ENCODE results near the gene MED17.

Gene MED17

GRCh38 chr11:93846411-93846810 is 62.3 kb downstream of the MED17 start:
- in situ Hi-C loops (cut with MboI; ENCODE audit: low sequenced_read_pairs): no loop called here

GRCh38 chr11:93849201-93849600 is 65.1 kb downstream of the MED17 start:
- in situ Hi-C loops (cut with MboI; ENCODE audit: low sequenced_read_pairs): no loop called here

- in situ Hi-C loops (cut with MboI; ENCODE audit: low sequenced_read_pairs): no loop called here
These were observed 65.9 kb downstream of the MED17 start for GRCh38 chr11:93849751-93850593.

- in situ Hi-C loops (cut with MboI; ENCODE audit: low sequenced_read_pairs): no loop called here
These were observed 66.5 kb downstream of the MED17 start, which contains the start of gene VSTM5 for GRCh38 chr11:93850594-93851018. Gene VSTM5, minus strand, starts transcription at chr11:93850618. Its CDS starts 116 bp downstream, at chr11:93850502.

- in situ Hi-C loops (cut with MboI; ENCODE audit: low sequenced_read_pairs): no loop called here
These were observed 68.2 kb downstream of the MED17 start for GRCh38 chr11:93852242-93852641.

- in situ Hi-C loops (cut with MboI; ENCODE audit: low sequenced_read_pairs): no loop called here
These were observed 73.5 kb downstream of the MED17 start for GRCh38 chr11:93857413-93858120.

GRCh38 chr11:93858121-93858775 is 74.2 kb downstream of the MED17 start:
- in situ Hi-C loops (cut with MboI; ENCODE audit: low sequenced_read_pairs): no loop called here

GRCh38 chr11:93861808-93862207 is 77.7 kb downstream of the MED17 start:
- in situ Hi-C loops (cut with MboI; ENCODE audit: low sequenced_read_pairs): no loop called here

Data from HL-60/S4 treated with retinoic acid at 250 ng/mL for 4 days and 3 days (cell line).